HCT116 (cell line): ENCODE data around the gene FOXS1. TPM values are rescaled to one million over a fixed set of nuclear protein-coding genes. Genes with fewer than 3 reads are reported as not detected.

Source experiments
- ATAC-seq: fragments of 200-7000 bp; cut with Tn5 transposase; 2 replicates; pipeline ENCODE4 v1.9.1; 2020; ENCODE audit warnings: mild to moderate bottlenecking, moderate library complexity
- BruUV-seq: library from RNA; stranded (reverse); fragments of 400-500 nt; replicated peaks from 2 replicates; lab custom pipeline; 2021; lab: Mats Ljungman, UMichigan
- CTCF ChIA-PET: fragments of 300-600 bp; sonication (Branson Sonifier 250); formaldehyde crosslinking; loops from one replicate; lab custom pipeline; 2021; ENCODE audit warnings: antibody characterized with exemption; lab: Charles Lee
- POLR2A ChIA-PET: fragments of 300-600, 350-600 bp; sonication (Branson Sonifier 250); formaldehyde crosslinking; loops from one replicate; lab custom pipeline; 2021; ENCODE audit warnings: antibody characterized with exemption; lab: Charles Lee
- RAD21 ChIA-PET, 2 experiments: fragments of 300-600 bp; sonication (Branson Sonifier 250); formaldehyde crosslinking; loops; one replicate each; lab custom pipeline; 2023; ENCODE audit warnings: low total read pairs in 2 of 2; ENCODE audit not compliant: uncharacterized antibody in 2 of 2, unreplicated experiment in 2 of 2, low non-redundant PET in 1 of 2; lab: Charles Lee
- DNase-seq: peaks from one replicate; pipeline ENCODE4 v3.0.0-alpha.2; 2010; ENCODE audit warnings: low read depth, low spot score
- H2AFZ ChIP-seq: fragments of 200-600 bp; shearing (Covaris generic), sonication (generic); 2 replicates; pipeline ENCODE4 v1.6.1; 2017; ENCODE audit warnings: low read depth, mixed run types, mixed read lengths, antibody characterized with exemption, low read length; ENCODE audit not compliant: poor library complexity, severe bottlenecking
- H3K27ac ChIP-seq: 2 replicates; pipeline ENCODE4 v1.5.1; 2012; ENCODE audit warnings: low read depth, low read length
- H3K27me3 ChIP-seq: fragments of 200-600 bp; sonication (generic); 2 replicates; pipeline ENCODE4 v1.6.1; 2016; ENCODE audit warnings: mixed run types, low read length, mixed read lengths; ENCODE audit not compliant: insufficient read depth
- H3K36me3 ChIP-seq, 2 experiments: fragments of 200-500 bp in 1 of 2; fragments of 200-600 bp in 1 of 2; sonication (Bioruptor generic) in 1 of 2; sonication (generic) in 1 of 2; 2 replicates each; pipeline versions ENCODE4 v1.5.1 to v1.6.1; 2014 to 2016; ENCODE audit warnings: low read length in 2 of 2, inconsistent platforms in 1 of 2, mixed read lengths in 1 of 2, mixed run types in 1 of 2; ENCODE audit not compliant: insufficient read depth in 2 of 2, control insufficient read depth in 1 of 2
- H3K4me1 ChIP-seq, 2 experiments: fragments of 200-600 bp in 1 of 2; sonication (generic) in 1 of 2; 2 replicates each; pipeline versions ENCODE4 v1.5.1 to v1.6.1; 2012 to 2017; ENCODE audit warnings: low read length in 2 of 2, inconsistent platforms in 1 of 2, mild to moderate bottlenecking in 1 of 2, mixed read lengths in 1 of 2, mixed run types in 1 of 2, moderate library complexity in 1 of 2; ENCODE audit not compliant: insufficient read depth in 2 of 2, control insufficient read depth in 1 of 2
- H3K4me2 ChIP-seq: fragments of 200-600 bp; sonication (generic); 2 replicates; pipeline ENCODE4 v1.6.1; 2017; ENCODE audit warnings: mixed run types, low read length, mixed read lengths
- H3K4me3 ChIP-seq, 2 experiments: fragments of 200-600 bp in 1 of 2; sonication (generic) in 1 of 2; replicated peaks in 1 of 2; 2 replicates each; pipeline ENCODE4 v1.5.1; 2011 to 2016; ENCODE audit warnings: low read length in 2 of 2, control low read depth in 1 of 2, low read depth in 1 of 2, mild to moderate bottlenecking in 1 of 2, mixed read lengths in 1 of 2, mixed run types in 1 of 2
- H3K79me2 ChIP-seq: fragments of 200-600 bp; sonication (generic); 2 replicates; pipeline ENCODE4 v1.6.1; 2017; ENCODE audit warnings: mild to moderate bottlenecking, mixed run types, low read length, moderate library complexity, mixed read lengths; ENCODE audit not compliant: insufficient read depth
- H3K9ac ChIP-seq: fragments of 200-600 bp; sonication (generic); 2 replicates; pipeline ENCODE4 v1.6.1; 2016; ENCODE audit warnings: low read length, mixed read lengths
- H3K9me2 ChIP-seq: fragments of 200-600 bp; sonication (generic), shearing (Covaris generic); 2 replicates; pipeline ENCODE4 v1.6.1; 2017; ENCODE audit warnings: mixed run types, mild to moderate bottlenecking, moderate library complexity; ENCODE audit not compliant: insufficient read depth
- H3K9me3 ChIP-seq, 2 experiments: fragments of 200-500 bp in 1 of 2; fragments of 200-600 bp in 1 of 2; sonication (Bioruptor generic) in 1 of 2; sonication (generic) in 1 of 2; 2 replicates each; pipeline ENCODE4 v1.6.1; 2014 to 2017; ENCODE audit warnings: low read length in 2 of 2, mixed read lengths in 2 of 2, inconsistent platforms in 1 of 2, low read depth in 1 of 2, mild to moderate bottlenecking in 1 of 2, mixed run types in 1 of 2, moderate library complexity in 1 of 2; ENCODE audit not compliant: control insufficient read depth in 1 of 2, insufficient read depth in 1 of 2
- H4K20me1 ChIP-seq: fragments of 200-600 bp; sonication (generic), shearing (Covaris generic); 2 replicates; pipeline ENCODE4 v1.6.1; 2017; ENCODE audit warnings: mixed run types, mild to moderate bottlenecking, moderate library complexity; ENCODE audit not compliant: insufficient read depth
- CBX3 ChIP-seq: IDR thresholded peaks from 2 replicates; pipeline ENCODE4 v1.6.1; 2012; ENCODE audit warnings: low read depth
- CEBPB ChIP-seq: IDR thresholded peaks from 2 replicates; pipeline ENCODE4 v1.6.1; 2012; ENCODE audit warnings: low read depth
- ELF1 ChIP-seq: IDR thresholded peaks from 2 replicates; pipeline ENCODE4 v1.6.1; 2012; ENCODE audit warnings: low read depth, borderline replicate concordance
- EZH2phosphoT487 ChIP-seq: fragments of 200-600 bp; IDR thresholded peaks from 2 replicates; pipeline ENCODE4 v1.6.1; 2018; ENCODE audit warnings: antibody characterized with exemption, borderline replicate concordance
- JUND ChIP-seq: IDR thresholded peaks from 2 replicates; pipeline ENCODE4 v1.6.1; 2012
- POLR2A ChIP-seq: IDR thresholded peaks from 2 replicates; pipeline ENCODE4 v1.7.0; 2011; ENCODE audit warnings: borderline replicate concordance; ENCODE audit not compliant: insufficient read depth, insufficient read length; ENCODE audit errors: extremely low read depth
- POLR2AphosphoS5 ChIP-seq: IDR thresholded peaks from 2 replicates; pipeline ENCODE4 v1.6.1; 2011; ENCODE audit warnings: mild to moderate bottlenecking, low read depth, low read length, moderate library complexity
- SIN3A ChIP-seq: IDR thresholded peaks from 2 replicates; pipeline ENCODE4 v1.6.1; 2012; ENCODE audit warnings: low read depth
- SRF ChIP-seq: IDR thresholded peaks from 2 replicates; pipeline ENCODE4 v1.6.1; 2012; ENCODE audit warnings: low read depth
- TCF7L2 ChIP-seq: IDR thresholded peaks from 2 replicates; pipeline ENCODE4 v1.7.0; 2011; ENCODE audit warnings: borderline replicate concordance, inconsistent platforms; ENCODE audit not compliant: insufficient read depth, insufficient read length; ENCODE audit errors: extremely low read depth
- ZFX ChIP-seq: fragments of 450-650 bp; IDR thresholded peaks from 2 replicates; pipeline ENCODE4 v1.6.1; 2017
- intact Hi-C: fragments of 100-400 bp; cut with micrococcal nuclease; formaldehyde crosslinking; loops from 2 replicates; pipeline ENCODE4 v1.10.0; 2022
- total RNA-seq: library from RNA; stranded (reverse); gene quantifications from one replicate; pipeline ENCODE4 v1.2.1, GENCODE V29; 2021; ENCODE audit not compliant: unreplicated experiment
- TF ChIP-seq, protein P1 (sequence below): IDR thresholded peaks from 2 replicates; pipeline ENCODE4 v1.6.1; 2012
- TF ChIP-seq, protein P2 (sequence below): IDR thresholded peaks from 2 replicates; pipeline ENCODE4 v1.6.1; 2012; ENCODE audit warnings: low read depth
- TF ChIP-seq, protein P3 (sequence below), 3 experiments: fragments of 200-600 bp in 1 of 3; sonication (generic) in 1 of 3; IDR thresholded peaks in 2 of 3; conservative IDR thresholded peaks in 1 of 3; 2 replicates each; pipeline ENCODE4 v1.5.1; 2012 to 2017; ENCODE audit warnings: low read depth in 2 of 3, low read length in 2 of 3, antibody characterized with exemption in 1 of 3, borderline replicate concordance in 1 of 3, control low read depth in 1 of 3, mild to moderate bottlenecking in 1 of 3, mixed read lengths in 1 of 3, mixed run types in 1 of 3, moderate library complexity in 1 of 3; ENCODE audit not compliant: insufficient read depth in 1 of 3

Gene FOXS1
- total RNA-seq, 1 experiment from 2014 or later: not detected

GRCh38 chr20:31851240-31851955 lies 6.0 kb upstream of the FOXS1 start:
- H4K20me1 ChIP-seq: no peaks in the 10 kb centered on the region
- H3K9me3 ChIP-seq: no peaks in the 10 kb centered on the region
- no peak for TF ChIP-seq ZFX
- TF ChIP-seq SRF: no peak
- no peak for TF ChIP-seq JUND
- TF ChIP-seq, protein P1, sequence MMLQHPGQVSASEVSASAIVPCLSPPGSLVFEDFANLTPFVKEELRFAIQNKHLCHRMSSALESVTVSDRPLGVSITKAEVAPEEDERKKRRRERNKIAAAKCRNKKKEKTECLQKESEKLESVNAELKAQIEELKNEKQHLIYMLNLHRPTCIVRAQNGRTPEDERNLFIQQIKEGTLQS: no peak
- ATAC-seq (no peak), DNase-seq (no peak)
- H3K4me2 ChIP-seq: no peak overlapping the region
- H3K36me3 ChIP-seq: no peaks in the 10 kb centered on the region
- ChIA-PET POLR2A (no interaction called here), RAD21 (interaction anchor here in 1 of 2 experiments (0.8 kb wide), 1 partner anchor 166 kb away, joined by 3 read pairs; no protein-coding TSS in a partner anchor), CTCF (interaction anchor here (1.0 to 3.3 kb wide), 7 partner anchors 10 to 258 kb away, joined by 3 to 44 read pairs (median 5); partner anchors contain the start of genes PDRG1 and TM9SF4)
- H2AFZ ChIP-seq: no peak overlapping the region
- intact Hi-C loops: loop anchor here (5.0 kb wide), 1 partner anchor 801 kb away; no protein-coding TSS in a partner anchor
- H3K79me2 ChIP-seq: no peaks in the 10 kb centered on the region
- H3K27me3 ChIP-seq: no peaks in the 10 kb centered on the region; the same call in 1 of the 2 replicates
- no TSS peak for BruUV-seq
- H3K9me2 ChIP-seq: no peaks in the 10 kb centered on the region
- H3K4me3 ChIP-seq: no peak overlapping the region
- H3K4me1 ChIP-seq: no peaks in the 10 kb centered on the region
- H3K27ac ChIP-seq: no peak overlapping the region
- H3K9ac ChIP-seq: no peak overlapping the region

DNA sequence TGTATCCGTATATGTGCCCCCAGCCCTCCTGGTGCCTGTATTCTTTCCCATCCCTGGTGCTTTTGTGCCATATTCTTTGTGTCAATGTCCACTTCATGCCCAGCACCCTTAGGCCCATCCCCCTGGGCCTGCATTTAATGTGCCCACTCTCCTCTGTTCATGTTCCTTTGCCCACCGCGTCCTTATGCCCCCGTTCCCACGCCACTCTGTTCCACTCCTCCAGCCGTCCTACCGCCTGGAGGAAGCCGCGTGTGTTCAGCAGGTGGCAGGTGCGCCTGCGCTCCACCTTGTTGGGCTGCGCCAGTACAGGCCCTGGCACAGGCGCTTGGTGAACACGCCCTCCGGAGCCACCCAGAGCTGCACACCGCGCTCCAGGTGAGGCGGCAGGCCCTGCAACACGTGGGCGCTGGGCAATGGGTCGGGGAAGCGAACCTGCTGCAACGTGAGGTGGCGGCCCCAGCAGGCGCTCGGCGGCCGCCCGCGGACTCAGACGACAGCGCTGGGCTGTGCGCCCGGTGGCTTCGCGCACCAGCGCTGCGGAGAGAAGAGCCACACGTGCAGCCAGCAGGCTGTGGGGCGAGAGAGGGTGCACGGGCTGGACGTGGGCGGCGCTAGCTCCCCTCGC lies 4.0 kb upstream of the FOXS1 start:
- ChIA-PET POLR2A (no interaction called here), CTCF (interaction anchor here (1.0 kb wide), 1 partner anchor 126 kb away, joined by 3 read pairs; no protein-coding TSS in a partner anchor), RAD21 (no interaction called here)
- Histone ChIP-seq H3K9me2 (no peaks in the 10 kb centered on the region), H3K36me3 (no peaks in the 10 kb centered on the region), H3K79me2 (no peaks in the 10 kb centered on the region), H3K27ac (no peak overlapping the region), H3K9ac (no peak overlapping the region), H3K4me1 (no peaks in the 10 kb centered on the region), H3K27me3 (no peaks in the 10 kb centered on the region), H3K9me3 (no peaks in the 10 kb centered on the region), H4K20me1 (no peaks in the 10 kb centered on the region), H3K4me2 (no peak overlapping the region), H2AFZ (no peak overlapping the region), H3K4me3 (no peak overlapping the region)
- no peak for DNase-seq
- no TSS peak for BruUV-seq
- intact Hi-C loops: no loop called here
- ATAC-seq: no peak
- TF ChIP-seq CEBPB (no peak), POLR2AphosphoS5 (no peak), ELF1 (no peak), SIN3A (no peak), POLR2A (no peak), EZH2phosphoT487 (no peak), TCF7L2 (no peak), CBX3 (no peak)
- TF ChIP-seq, protein P2, sequence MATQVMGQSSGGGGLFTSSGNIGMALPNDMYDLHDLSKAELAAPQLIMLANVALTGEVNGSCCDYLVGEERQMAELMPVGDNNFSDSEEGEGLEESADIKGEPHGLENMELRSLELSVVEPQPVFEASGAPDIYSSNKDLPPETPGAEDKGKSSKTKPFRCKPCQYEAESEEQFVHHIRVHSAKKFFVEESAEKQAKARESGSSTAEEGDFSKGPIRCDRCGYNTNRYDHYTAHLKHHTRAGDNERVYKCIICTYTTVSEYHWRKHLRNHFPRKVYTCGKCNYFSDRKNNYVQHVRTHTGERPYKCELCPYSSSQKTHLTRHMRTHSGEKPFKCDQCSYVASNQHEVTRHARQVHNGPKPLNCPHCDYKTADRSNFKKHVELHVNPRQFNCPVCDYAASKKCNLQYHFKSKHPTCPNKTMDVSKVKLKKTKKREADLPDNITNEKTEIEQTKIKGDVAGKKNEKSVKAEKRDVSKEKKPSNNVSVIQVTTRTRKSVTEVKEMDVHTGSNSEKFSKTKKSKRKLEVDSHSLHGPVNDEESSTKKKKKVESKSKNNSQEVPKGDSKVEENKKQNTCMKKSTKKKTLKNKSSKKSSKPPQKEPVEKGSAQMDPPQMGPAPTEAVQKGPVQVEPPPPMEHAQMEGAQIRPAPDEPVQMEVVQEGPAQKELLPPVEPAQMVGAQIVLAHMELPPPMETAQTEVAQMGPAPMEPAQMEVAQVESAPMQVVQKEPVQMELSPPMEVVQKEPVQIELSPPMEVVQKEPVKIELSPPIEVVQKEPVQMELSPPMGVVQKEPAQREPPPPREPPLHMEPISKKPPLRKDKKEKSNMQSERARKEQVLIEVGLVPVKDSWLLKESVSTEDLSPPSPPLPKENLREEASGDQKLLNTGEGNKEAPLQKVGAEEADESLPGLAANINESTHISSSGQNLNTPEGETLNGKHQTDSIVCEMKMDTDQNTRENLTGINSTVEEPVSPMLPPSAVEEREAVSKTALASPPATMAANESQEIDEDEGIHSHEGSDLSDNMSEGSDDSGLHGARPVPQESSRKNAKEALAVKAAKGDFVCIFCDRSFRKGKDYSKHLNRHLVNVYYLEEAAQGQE: no peak
- TF ChIP-seq, protein P3, sequence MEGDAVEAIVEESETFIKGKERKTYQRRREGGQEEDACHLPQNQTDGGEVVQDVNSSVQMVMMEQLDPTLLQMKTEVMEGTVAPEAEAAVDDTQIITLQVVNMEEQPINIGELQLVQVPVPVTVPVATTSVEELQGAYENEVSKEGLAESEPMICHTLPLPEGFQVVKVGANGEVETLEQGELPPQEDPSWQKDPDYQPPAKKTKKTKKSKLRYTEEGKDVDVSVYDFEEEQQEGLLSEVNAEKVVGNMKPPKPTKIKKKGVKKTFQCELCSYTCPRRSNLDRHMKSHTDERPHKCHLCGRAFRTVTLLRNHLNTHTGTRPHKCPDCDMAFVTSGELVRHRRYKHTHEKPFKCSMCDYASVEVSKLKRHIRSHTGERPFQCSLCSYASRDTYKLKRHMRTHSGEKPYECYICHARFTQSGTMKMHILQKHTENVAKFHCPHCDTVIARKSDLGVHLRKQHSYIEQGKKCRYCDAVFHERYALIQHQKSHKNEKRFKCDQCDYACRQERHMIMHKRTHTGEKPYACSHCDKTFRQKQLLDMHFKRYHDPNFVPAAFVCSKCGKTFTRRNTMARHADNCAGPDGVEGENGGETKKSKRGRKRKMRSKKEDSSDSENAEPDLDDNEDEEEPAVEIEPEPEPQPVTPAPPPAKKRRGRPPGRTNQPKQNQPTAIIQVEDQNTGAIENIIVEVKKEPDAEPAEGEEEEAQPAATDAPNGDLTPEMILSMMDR (IDR thresholded peaks at IDR 0.05 in 2 of 3, conservative IDR thresholded peaks at IDR 0.05 in 1 of 3; ENCODE audit: borderline replicate concordance in 1 of 3, insufficient read depth in 1 of 3, low read depth in 2 of 3, low read length in 2 of 3): no peak
